Hepatocyte (in vitro differentiated cells): ENCODE results near the gene GUCA1A. TPM values are rescaled to one million over a fixed set of nuclear protein-coding genes. Genes with fewer than 3 reads are reported as not detected.
"Not testable (repeated sequence)": the region's sequence is repeated elsewhere in the genome, so short reads cannot be mapped to it uniquely, and the experiment has no call there.

Experiments used
- DNase-seq: peaks from one replicate; pipeline ENCODE4 v3.0.0-alpha.2; 2016; ENCODE audit warnings: low spot score
- H2AFZ ChIP-seq: fragments of 200-600 bp; sonication (generic); 2 replicates; pipeline ENCODE4 v1.6.0; 2016; ENCODE audit warnings: antibody characterized with exemption, mild to moderate bottlenecking
- H3K27ac ChIP-seq: fragments of 200-600 bp; sonication (generic); 2 replicates; pipeline ENCODE4 v1.5.1; 2016; ENCODE audit warnings: mild to moderate bottlenecking
- H3K27me3 ChIP-seq: fragments of 200-600 bp; sonication (generic); 2 replicates; pipeline ENCODE4 v1.6.1; 2016
- H3K36me3 ChIP-seq: fragments of 200-600 bp; sonication (generic); replicated peaks from 2 replicates; pipeline ENCODE4 v1.5.1; 2016; ENCODE audit warnings: low read depth; ENCODE audit not compliant: insufficient read depth
- H3K4me1 ChIP-seq: fragments of 200-600 bp; sonication (generic); 2 replicates; pipeline ENCODE4 v1.5.1; 2016; ENCODE audit warnings: mild to moderate bottlenecking, moderate library complexity; ENCODE audit not compliant: insufficient read depth
- H3K4me2 ChIP-seq: fragments of 200-600 bp; sonication (generic); 2 replicates; pipeline ENCODE4 v1.6.0; 2016
- H3K4me3 ChIP-seq: fragments of 200-600 bp; sonication (generic); 2 replicates; pipeline ENCODE4 v1.5.1; 2016; ENCODE audit warnings: mild to moderate bottlenecking
- H3K79me2 ChIP-seq: fragments of 200-600 bp; sonication (generic); 2 replicates; pipeline ENCODE4 v1.6.0; 2017; ENCODE audit warnings: mild to moderate bottlenecking
- H3K9me2 ChIP-seq: fragments of 200-600 bp; sonication (generic); replicated peaks from 2 replicates; pipeline ENCODE4 v1.6.0; 2017; ENCODE audit warnings: mild to moderate bottlenecking; ENCODE audit not compliant: insufficient read depth
- H3K9me3 ChIP-seq: fragments of 200-600 bp; sonication (generic); 2 replicates; pipeline ENCODE4 v1.5.1; 2016; ENCODE audit warnings: low read depth, mild to moderate bottlenecking
- H4K20me1 ChIP-seq: fragments of 200-600 bp; sonication (generic); 2 replicates; pipeline ENCODE4 v1.6.0; 2016; ENCODE audit warnings: mild to moderate bottlenecking; ENCODE audit not compliant: insufficient read depth, poor library complexity, severe bottlenecking
- EZH2 ChIP-seq: fragments of 200-600 bp; sonication (generic); IDR thresholded peaks from 2 replicates; pipeline ENCODE4 v1.6.1; 2016; ENCODE audit warnings: antibody characterized with exemption, mild to moderate bottlenecking, borderline replicate concordance
- EZH2phosphoT487 ChIP-seq: fragments of 200-600 bp; sonication (generic); IDR thresholded peaks from one replicate; pipeline ENCODE4 v1.6.1; 2018; ENCODE audit warnings: antibody characterized with exemption, mild to moderate bottlenecking, low read depth, moderate library complexity; ENCODE audit not compliant: unreplicated experiment, severe bottlenecking
- WGBS: methylation state at CpG from one replicate; pipeline ENCODE4 v1.1.6; 2016; ENCODE audit warnings: low lambda C conversion rate; ENCODE audit errors: missing lambda C conversion rate; 5-methylcytosine and 5-hydroxymethylcytosine counted together
- polyA plus RNA-seq: library from polyadenylated mRNA; unstranded; fragments of >200 nt; fragmentation: Nextera tagmentation; extraction: Ambion mirVana; gene quantifications from 2 replicates; pipeline ENCODE4 v1.2.1, GENCODE V29; 2016
- total RNA-seq: library from RNA; depleted of rRNA; stranded (reverse); fragments of >200 nt; gene quantifications from 2 replicates; pipeline ENCODE4 v1.2.3, GENCODE V29; 2014
- TF ChIP-seq, protein P1 (sequence below): fragments of 200-600 bp; sonication (generic); IDR thresholded peaks from 2 replicates; pipeline ENCODE4 v1.5.1; 2016; ENCODE audit warnings: antibody characterized with exemption, mild to moderate bottlenecking; ENCODE audit not compliant: poor library complexity

GUCA1A gene
- total and polyA plus RNA-seq, 2 experiments from 2014 or later: 0.43 to 0.75 TPM

DNA sequence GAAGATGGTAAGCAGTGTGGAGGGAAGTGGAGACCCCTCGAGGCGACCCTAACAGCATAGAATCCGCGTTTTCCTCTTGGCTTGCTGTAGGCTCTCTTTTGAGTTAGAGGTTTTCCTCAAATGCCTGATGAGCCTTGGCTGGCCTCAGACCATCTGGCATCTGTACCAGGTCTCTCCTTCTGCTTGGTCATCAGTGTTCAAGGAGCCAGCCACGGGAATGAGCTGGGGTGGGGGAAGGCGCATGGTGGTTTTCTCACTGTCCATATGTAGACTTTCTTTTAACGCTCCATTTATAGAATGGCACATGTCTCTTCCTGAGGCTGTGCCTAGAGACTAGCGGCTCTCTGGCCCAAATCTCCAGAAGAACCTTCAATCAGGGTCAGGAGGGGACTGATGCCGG lies 8.1 kb upstream of the GUCA1A start:
- no peaks in the 10 kb centered on the region for H3K36me3 ChIP-seq
- 82% methylated on average over 9 of the region's 9 CpGs for WGBS

DNA sequence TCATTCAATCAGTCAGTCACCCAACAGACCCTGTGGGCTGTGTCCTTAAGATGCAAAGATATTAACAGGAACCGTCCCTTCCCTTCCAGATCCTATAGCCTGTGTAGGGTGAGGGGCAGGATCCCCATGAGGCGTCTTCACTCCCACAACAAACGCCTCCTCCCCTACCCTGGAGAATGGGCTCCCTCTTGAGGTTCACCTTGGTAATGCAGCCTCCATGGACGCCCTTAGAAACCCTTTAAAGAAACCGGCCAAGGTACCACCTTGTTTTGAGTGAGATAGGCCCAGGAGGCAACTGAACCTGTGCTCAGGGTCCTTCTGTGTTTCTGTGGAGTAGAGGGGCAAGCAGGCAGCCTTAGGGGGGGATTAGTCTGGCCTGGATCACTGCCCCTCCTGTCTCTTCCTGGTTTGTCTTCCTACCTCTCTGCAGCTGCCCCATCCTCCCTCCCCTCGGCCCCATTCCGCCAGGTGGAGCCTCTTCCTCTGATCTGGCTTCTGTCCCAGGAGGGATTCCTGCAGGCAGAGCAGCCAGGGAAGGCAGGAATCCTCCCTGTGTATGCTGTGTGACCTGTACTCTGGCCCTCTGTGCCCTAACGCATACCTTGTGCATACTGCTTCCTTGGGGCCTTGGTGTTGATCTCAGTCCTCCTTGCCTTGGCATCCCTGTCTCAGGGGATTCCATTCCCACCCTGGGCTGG lies 6.6 kb upstream of the GUCA1A start:
- Histone ChIP-seq H3K4me2 (no peak overlapping the region), H3K9me2 (no peaks in the 10 kb centered on the region), H3K27me3 (no peaks in the 10 kb centered on the region), H3K4me3 (no peak overlapping the region), H3K9me3 (no peaks in the 10 kb centered on the region), H3K4me1 (no peaks in the 10 kb centered on the region), H4K20me1 (no peaks in the 10 kb centered on the region), H3K36me3 (no peaks in the 10 kb centered on the region), H3K27ac (no peak overlapping the region), H2AFZ (peak overlapping the region; percentile 39), H3K79me2 (no peaks in the 10 kb centered on the region)
- DNase-seq: peak; percentile 85
- TF ChIP-seq, protein P1, sequence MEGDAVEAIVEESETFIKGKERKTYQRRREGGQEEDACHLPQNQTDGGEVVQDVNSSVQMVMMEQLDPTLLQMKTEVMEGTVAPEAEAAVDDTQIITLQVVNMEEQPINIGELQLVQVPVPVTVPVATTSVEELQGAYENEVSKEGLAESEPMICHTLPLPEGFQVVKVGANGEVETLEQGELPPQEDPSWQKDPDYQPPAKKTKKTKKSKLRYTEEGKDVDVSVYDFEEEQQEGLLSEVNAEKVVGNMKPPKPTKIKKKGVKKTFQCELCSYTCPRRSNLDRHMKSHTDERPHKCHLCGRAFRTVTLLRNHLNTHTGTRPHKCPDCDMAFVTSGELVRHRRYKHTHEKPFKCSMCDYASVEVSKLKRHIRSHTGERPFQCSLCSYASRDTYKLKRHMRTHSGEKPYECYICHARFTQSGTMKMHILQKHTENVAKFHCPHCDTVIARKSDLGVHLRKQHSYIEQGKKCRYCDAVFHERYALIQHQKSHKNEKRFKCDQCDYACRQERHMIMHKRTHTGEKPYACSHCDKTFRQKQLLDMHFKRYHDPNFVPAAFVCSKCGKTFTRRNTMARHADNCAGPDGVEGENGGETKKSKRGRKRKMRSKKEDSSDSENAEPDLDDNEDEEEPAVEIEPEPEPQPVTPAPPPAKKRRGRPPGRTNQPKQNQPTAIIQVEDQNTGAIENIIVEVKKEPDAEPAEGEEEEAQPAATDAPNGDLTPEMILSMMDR: peak; percentile 92
- TF ChIP-seq EZH2phosphoT487: no peak
- WGBS: 13% methylated on average over 8 of the region's 8 CpGs

More for the DNA sequence above, 8.1 kb upstream of the GUCA1A start:
- H4K20me1 ChIP-seq: no peaks in the 10 kb centered on the region
- no peaks in the 10 kb centered on the region for H3K9me3 ChIP-seq
- no peak overlapping the region for H3K27ac ChIP-seq
- H3K4me3 ChIP-seq: no peak overlapping the region
- no peak overlapping the region for H2AFZ ChIP-seq
- H3K9me2 ChIP-seq: no peaks in the 10 kb centered on the region
- H3K4me1 ChIP-seq: no peaks in the 10 kb centered on the region
- no peaks in the 10 kb centered on the region for H3K27me3 ChIP-seq
- DNase-seq: no peak
- TF ChIP-seq EZH2 (no peak), EZH2phosphoT487 (no peak)
- TF ChIP-seq, protein P1: no peak
- no peaks in the 10 kb centered on the region for H3K79me2 ChIP-seq
- H3K4me2 ChIP-seq: no peak overlapping the region

DNA sequence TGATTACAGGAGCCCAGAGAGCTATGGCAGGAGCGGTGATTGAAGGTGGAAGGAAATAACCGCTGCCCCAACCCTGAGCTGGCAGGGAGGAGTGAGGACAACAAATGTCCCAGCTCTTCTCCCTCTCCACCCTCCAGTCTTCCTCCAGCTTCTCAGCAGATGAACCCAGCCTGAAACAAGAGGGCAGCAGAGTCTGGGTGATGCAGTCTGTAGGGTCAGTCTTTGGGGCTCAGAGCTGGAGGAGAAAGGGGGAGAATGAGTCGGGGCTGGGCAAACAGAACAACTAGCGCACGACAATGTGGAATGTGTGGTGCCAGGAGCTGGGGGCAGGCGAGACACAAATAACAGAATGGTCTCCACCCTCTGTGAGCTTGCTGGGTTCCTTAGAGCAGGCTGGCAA lies 4.5 kb upstream of the GUCA1A start:
- Histone ChIP-seq H2AFZ (no peak overlapping the region), H3K4me1 (no peaks in the 10 kb centered on the region), H3K79me2 (no peaks in the 10 kb centered on the region), H4K20me1 (no peaks in the 10 kb centered on the region), H3K27ac (no peak overlapping the region), H3K4me2 (no peak overlapping the region), H3K4me3 (no peak overlapping the region), H3K9me3 (no peaks in the 10 kb centered on the region), H3K36me3 (no peaks in the 10 kb centered on the region), H3K27me3 (no peaks in the 10 kb centered on the region), H3K9me2 (no peaks in the 10 kb centered on the region)
- WGBS: 93% methylated on average over 6 of the region's 6 CpGs
- no peak for TF ChIP-seq EZH2
- TF ChIP-seq EZH2phosphoT487: no peak
- TF ChIP-seq, protein P1: no peak
- no peak for DNase-seq

DNA sequence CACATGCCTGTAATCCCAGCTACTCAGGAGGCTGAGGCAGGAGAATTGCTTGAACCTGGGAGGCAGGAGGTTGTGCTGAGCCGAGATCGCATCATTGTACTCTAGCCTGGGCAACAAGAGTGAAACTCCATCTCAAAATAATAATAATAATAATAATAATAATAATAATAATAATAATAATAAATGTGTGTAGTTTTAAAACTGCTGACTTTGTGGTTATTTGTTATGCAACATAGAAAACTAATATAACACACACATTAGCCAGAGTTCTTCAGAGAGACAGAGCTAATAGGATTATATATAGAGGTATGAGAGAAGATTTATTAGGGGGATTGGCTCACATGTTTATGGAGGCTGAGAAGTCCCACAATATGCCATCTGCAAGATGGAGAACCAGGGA lies 3.4 kb upstream of the GUCA1A start:
- not testable (repeated sequence) for H3K9me2 ChIP-seq, H3K79me2 ChIP-seq, H3K4me3 ChIP-seq, H3K27me3 ChIP-seq, DNase-seq, H3K4me1 ChIP-seq, H3K27ac ChIP-seq, H3K36me3 ChIP-seq, H2AFZ ChIP-seq, H3K4me2 ChIP-seq, H4K20me1 ChIP-seq, H3K9me3 ChIP-seq
- 46% methylated on average over 2 of the region's 2 CpGs for whole genome bisulfite sequencing
